ENCODE results near the gene HERPUD1.

HERPUD1 gene

DNA sequence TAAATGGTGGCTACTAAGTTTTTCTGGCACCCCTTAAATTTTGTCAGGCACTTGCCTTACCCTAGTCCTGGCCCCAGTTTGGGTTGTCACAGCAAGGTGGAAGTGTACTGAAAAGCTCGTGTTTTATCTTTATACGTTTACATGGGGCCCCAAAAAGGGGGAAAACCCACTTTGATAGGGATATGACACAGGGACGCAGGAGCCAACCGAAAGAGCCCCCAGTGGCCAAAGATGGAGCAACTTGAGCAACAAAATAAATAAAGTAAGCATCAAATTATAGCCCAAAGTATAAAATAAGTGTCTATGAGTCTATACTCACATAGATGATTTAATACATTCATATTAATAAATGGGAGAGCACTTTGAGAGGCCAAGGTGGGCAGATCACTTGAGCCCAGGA lies 24.8 kb downstream of the HERPUD1 start:
- Histone ChIP-seq H4K20me1 (ENCODE audit: low read depth, low read length) (no peaks in the 10 kb centered on the region), H3K9me3 (ENCODE audit: insufficient read depth, low read length) (no peaks in the 10 kb centered on the region), H3K27ac (ENCODE audit: low read depth, low read length) (no peak overlapping the region), H3K79me2 (ENCODE audit: insufficient read depth, low read length) (no peaks in the 10 kb centered on the region), H3K27me3 (ENCODE audit: low read length) (no peaks in the 10 kb centered on the region), H3F3A (ENCODE audit: insufficient read depth) (peaks cover 5% of the 10 kb centered on the region; the same call in 1 of the 2 replicates), H3K4me3 (ENCODE audit: insufficient read depth, low read length, poor library complexity, severe bottlenecking) (no peak overlapping the region), H3K9me2 (replicated peaks; ENCODE audit: insufficient read depth, low read length) (no peaks in the 10 kb centered on the region), H3K36me3 (ENCODE audit: low read length) (no peaks in the 10 kb centered on the region), H2AFZ (ENCODE audit: low read depth, low read length, severe bottlenecking) (no peak overlapping the region), H3K4me2 (ENCODE audit: low read depth, low read length, poor library complexity, severe bottlenecking) (no peak overlapping the region), H3K9ac (ENCODE audit: low read length) (no peak overlapping the region)
- TF ChIP-seq EZH2phosphoT487 (conservative IDR thresholded peaks at IDR 0.05; ENCODE audit: low read length), result no peak
- TF ChIP-seq, protein P1, sequence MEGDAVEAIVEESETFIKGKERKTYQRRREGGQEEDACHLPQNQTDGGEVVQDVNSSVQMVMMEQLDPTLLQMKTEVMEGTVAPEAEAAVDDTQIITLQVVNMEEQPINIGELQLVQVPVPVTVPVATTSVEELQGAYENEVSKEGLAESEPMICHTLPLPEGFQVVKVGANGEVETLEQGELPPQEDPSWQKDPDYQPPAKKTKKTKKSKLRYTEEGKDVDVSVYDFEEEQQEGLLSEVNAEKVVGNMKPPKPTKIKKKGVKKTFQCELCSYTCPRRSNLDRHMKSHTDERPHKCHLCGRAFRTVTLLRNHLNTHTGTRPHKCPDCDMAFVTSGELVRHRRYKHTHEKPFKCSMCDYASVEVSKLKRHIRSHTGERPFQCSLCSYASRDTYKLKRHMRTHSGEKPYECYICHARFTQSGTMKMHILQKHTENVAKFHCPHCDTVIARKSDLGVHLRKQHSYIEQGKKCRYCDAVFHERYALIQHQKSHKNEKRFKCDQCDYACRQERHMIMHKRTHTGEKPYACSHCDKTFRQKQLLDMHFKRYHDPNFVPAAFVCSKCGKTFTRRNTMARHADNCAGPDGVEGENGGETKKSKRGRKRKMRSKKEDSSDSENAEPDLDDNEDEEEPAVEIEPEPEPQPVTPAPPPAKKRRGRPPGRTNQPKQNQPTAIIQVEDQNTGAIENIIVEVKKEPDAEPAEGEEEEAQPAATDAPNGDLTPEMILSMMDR (IDR thresholded peaks at IDR 0.05; ENCODE audit: insufficient read depth, low read length, poor library complexity, severe bottlenecking), result no peak

- Histone ChIP-seq H3K4me2 (ENCODE audit: low read depth, low read length, poor library complexity, severe bottlenecking) (no peak overlapping the region), H3K4me3 (ENCODE audit: insufficient read depth, low read length, poor library complexity, severe bottlenecking) (no peak overlapping the region), H3F3A (ENCODE audit: insufficient read depth) (no peaks in the 10 kb centered on the region), H3K9me3 (ENCODE audit: insufficient read depth, low read length) (no peaks in the 10 kb centered on the region), H3K79me2 (ENCODE audit: insufficient read depth, low read length) (no peaks in the 10 kb centered on the region), H4K20me1 (ENCODE audit: low read depth, low read length) (no peaks in the 10 kb centered on the region), H3K9ac (ENCODE audit: low read length) (no peak overlapping the region), H2AFZ (ENCODE audit: low read depth, low read length, severe bottlenecking) (no peak overlapping the region), H3K9me2 (replicated peaks; ENCODE audit: insufficient read depth, low read length) (no peaks in the 10 kb centered on the region), H3K36me3 (ENCODE audit: low read length) (no peaks in the 10 kb centered on the region), H3K27me3 (ENCODE audit: low read length) (no peaks in the 10 kb centered on the region), H3K27ac (ENCODE audit: low read depth, low read length) (no peak overlapping the region)
- TF ChIP-seq EZH2phosphoT487 (conservative IDR thresholded peaks at IDR 0.05; ENCODE audit: low read length), result no peak
- TF ChIP-seq, protein P1 (IDR thresholded peaks at IDR 0.05; ENCODE audit: insufficient read depth, low read length, poor library complexity, severe bottlenecking), result no peak
Observed at GRCh38 chr16:56960681-56961281, 28.8 kb downstream of the HERPUD1 start.

GRCh38 chr16:56961386-56961785 lies 29.4 kb downstream of the HERPUD1 start:
- Histone ChIP-seq H3K36me3 (ENCODE audit: low read length) (no peaks in the 10 kb centered on the region), H3K9me2 (replicated peaks; ENCODE audit: insufficient read depth, low read length) (no peaks in the 10 kb centered on the region), H3K9ac (ENCODE audit: low read length) (no peak overlapping the region), H3K4me3 (ENCODE audit: insufficient read depth, low read length, poor library complexity, severe bottlenecking) (no peak overlapping the region), H3K27me3 (ENCODE audit: low read length) (no peaks in the 10 kb centered on the region), H3K79me2 (ENCODE audit: insufficient read depth, low read length) (no peaks in the 10 kb centered on the region), H4K20me1 (ENCODE audit: low read depth, low read length) (no peaks in the 10 kb centered on the region), H3K9me3 (ENCODE audit: insufficient read depth, low read length) (no peaks in the 10 kb centered on the region), H3K4me2 (ENCODE audit: low read depth, low read length, poor library complexity, severe bottlenecking) (no peak overlapping the region), H3K27ac (ENCODE audit: low read depth, low read length) (no peak overlapping the region), H3F3A (ENCODE audit: insufficient read depth) (no peaks in the 10 kb centered on the region), H2AFZ (ENCODE audit: low read depth, low read length, severe bottlenecking) (no peak overlapping the region)
- TF ChIP-seq, protein P1 (IDR thresholded peaks at IDR 0.05; ENCODE audit: insufficient read depth, low read length, poor library complexity, severe bottlenecking), result no peak
- TF ChIP-seq EZH2phosphoT487 (conservative IDR thresholded peaks at IDR 0.05; ENCODE audit: low read length), result no peak
